Cardiac muscle cell (in vitro differentiated cells and primary cell): ENCODE measurements around the gene WBP1L. TPM values are rescaled to one million over a fixed set of nuclear protein-coding genes. Genes with fewer than 3 reads are reported as not detected.
"Not testable (repeated sequence)": the region's sequence is repeated elsewhere in the genome, so short reads cannot be mapped to it uniquely, and the experiment has no call there.

ENCODE experiments used
- DNase-seq, 2 donors: peaks; one replicate each; pipeline versions ENCODE4 v3.0.0 to v3.0.0-alpha.2; 2010 to 2017; ENCODE audit warnings: low read depth in 1 of 2, low spot score in 1 of 2
- H3K27ac ChIP-seq: fragments of 200-600 bp; sonication (generic); 2 replicates; pipeline ENCODE4 v1.5.1; 2016
- H3K27me3 ChIP-seq: fragments of 200-600 bp; sonication (generic); 2 replicates; pipeline ENCODE4 v1.6.0; 2016; ENCODE audit warnings: control low read depth
- H3K36me3 ChIP-seq: fragments of 200-600 bp; sonication (generic); 2 replicates; pipeline ENCODE4 v1.5.1; 2016; ENCODE audit warnings: control low read depth
- H3K4me1 ChIP-seq: fragments of 200-600 bp; sonication (generic); 2 replicates; pipeline ENCODE4 v1.8.1; 2017; ENCODE audit warnings: low read depth, mild to moderate bottlenecking, mixed run types
- H3K4me3 ChIP-seq: fragments of 200-600 bp; sonication (generic); 2 replicates; pipeline ENCODE4 v1.5.1; 2016; ENCODE audit warnings: mild to moderate bottlenecking
- H3K9me3 ChIP-seq: fragments of 200-600 bp; sonication (generic); 2 replicates; pipeline ENCODE4 v1.5.1; 2017; ENCODE audit warnings: low read depth, mild to moderate bottlenecking, control low read depth
- polyA plus RNA-seq: library from polyadenylated mRNA; unstranded; fragments of >200 nt; fragmentation: Nextera tagmentation; extraction: Ambion mirVana; gene quantifications from 2 replicates; pipeline ENCODE4 v1.2.1, GENCODE V29; 2016
- total RNA-seq: library from RNA; depleted of rRNA; stranded (reverse); fragments of >200 nt; gene quantifications from 2 replicates; pipeline ENCODE4 v1.2.3, GENCODE V29; 2016
- TF ChIP-seq, protein P1 (sequence below): IDR thresholded peaks from 2 replicates; pipeline ENCODE4 v1.5.1; 2012; ENCODE audit warnings: low read depth, mild to moderate bottlenecking, low read length

Gene WBP1L
- total and polyA plus RNA-seq, 2 experiments from 2014 or later = 14.2 to 43.9 TPM

- Histone ChIP-seq H3K36me3 (no peaks in the 10 kb centered on the region), H3K27me3 (no peaks in the 10 kb centered on the region), H3K27ac (peak overlapping the region; percentile 85), H3K4me1 (peaks cover 27% of the 10 kb centered on the region), H3K9me3 (no peaks in the 10 kb centered on the region), H3K4me3 (peak overlapping the region; percentile 77)
- DNase-seq = no peak
- TF ChIP-seq, protein P1, sequence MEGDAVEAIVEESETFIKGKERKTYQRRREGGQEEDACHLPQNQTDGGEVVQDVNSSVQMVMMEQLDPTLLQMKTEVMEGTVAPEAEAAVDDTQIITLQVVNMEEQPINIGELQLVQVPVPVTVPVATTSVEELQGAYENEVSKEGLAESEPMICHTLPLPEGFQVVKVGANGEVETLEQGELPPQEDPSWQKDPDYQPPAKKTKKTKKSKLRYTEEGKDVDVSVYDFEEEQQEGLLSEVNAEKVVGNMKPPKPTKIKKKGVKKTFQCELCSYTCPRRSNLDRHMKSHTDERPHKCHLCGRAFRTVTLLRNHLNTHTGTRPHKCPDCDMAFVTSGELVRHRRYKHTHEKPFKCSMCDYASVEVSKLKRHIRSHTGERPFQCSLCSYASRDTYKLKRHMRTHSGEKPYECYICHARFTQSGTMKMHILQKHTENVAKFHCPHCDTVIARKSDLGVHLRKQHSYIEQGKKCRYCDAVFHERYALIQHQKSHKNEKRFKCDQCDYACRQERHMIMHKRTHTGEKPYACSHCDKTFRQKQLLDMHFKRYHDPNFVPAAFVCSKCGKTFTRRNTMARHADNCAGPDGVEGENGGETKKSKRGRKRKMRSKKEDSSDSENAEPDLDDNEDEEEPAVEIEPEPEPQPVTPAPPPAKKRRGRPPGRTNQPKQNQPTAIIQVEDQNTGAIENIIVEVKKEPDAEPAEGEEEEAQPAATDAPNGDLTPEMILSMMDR = no peak
These were observed 30.8 kb upstream of the WBP1L start for GRCh38 chr10:102712843-102713538.

GRCh38 chr10:102713539-102713813, 30.3 kb upstream of the WBP1L start:
- H3K4me3 ChIP-seq = peak overlapping the region; percentile 77
- H3K9me3 ChIP-seq = no peaks in the 10 kb centered on the region
- no peaks in the 10 kb centered on the region for H3K27me3 ChIP-seq
- peak overlapping the region; percentile 85 for H3K27ac ChIP-seq
- no peak for DNase-seq
- peaks cover 32% of the 10 kb centered on the region for H3K4me1 ChIP-seq
- no peaks in the 10 kb centered on the region for H3K36me3 ChIP-seq
- TF ChIP-seq, protein P1 = no peak

GRCh38 chr10:102713814-102714620, 29.7 kb upstream of the WBP1L start, which contains the start of gene ARL3:
ARL3 (minus strand) TSS chr10:102714397; CDS start chr10:102714275, 122 bp downstream.
- peak; percentile 98 to 99 for DNase-seq
- H3K27ac ChIP-seq = peak within 1 kb of the TSS; percentile 85
- TF ChIP-seq, protein P1 = peak; percentile 40

DNA sequence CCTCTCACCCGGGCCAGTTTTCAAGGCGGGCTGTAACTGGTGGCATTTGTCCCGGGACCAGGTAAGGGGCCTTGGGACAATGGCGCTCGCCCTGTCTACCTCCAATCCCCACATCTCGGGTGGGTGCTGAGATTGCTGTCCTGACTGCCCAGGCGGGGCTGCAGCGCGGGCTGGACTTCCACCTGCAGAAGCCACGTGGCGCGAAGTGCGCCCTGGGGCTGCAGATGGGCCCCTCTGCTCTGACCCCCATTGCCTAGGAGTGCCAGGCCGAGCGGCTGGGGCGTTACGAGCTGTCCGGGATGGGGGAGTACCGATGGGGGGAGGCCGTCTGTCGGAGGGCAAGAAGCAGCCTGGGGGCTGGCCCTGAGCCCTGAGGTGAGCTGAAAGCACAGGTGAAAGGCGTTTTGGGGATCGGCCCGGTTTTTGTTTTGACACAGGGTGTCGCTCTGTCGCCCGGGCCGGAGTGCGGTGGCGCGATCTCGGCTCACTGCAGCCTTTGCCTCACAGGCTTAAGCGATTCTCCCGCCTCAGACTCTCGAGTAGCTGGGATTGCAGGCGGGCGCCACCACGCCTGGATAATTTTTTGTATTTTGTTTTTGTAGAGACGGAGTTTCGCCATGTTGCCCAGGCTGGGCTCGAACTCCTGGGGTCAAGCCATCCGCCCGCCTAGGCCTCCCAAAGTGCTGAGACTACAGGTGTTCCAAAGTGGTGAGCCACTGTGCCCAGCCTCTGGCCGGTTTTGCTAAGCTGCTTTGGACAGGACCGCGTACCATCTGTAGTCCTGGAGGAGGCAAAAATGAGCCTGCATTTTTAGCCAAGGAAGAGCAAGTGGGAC, 28.9 kb upstream of the WBP1L start, which contains the start of gene SFXN2:
Gene SFXN2, plus strand, starts transcription at position 16 of the 835 bp plus-strand sequence. CDS start 12,001 bp downstream, outside the sequence.
- DNase-seq = no peak
- Histone ChIP-seq H3K27ac (peak within 1 kb of the TSS; percentile 85), H3K9me3 (no peaks in the 10 kb centered on the region), H3K36me3 (no peaks in the 10 kb centered on the region), H3K4me3 (peak within 1 kb of the TSS; percentile 77), H3K4me1 (peaks cover 35% of the 10 kb centered on the region), H3K27me3 (no peaks in the 10 kb centered on the region)
- TF ChIP-seq, protein P1 = no peak

More at GRCh38 chr10:102713814-102714620, 29.7 kb upstream of the WBP1L start, which contains the start of gene ARL3:
- peaks cover 35% of the 10 kb centered on the region for H3K4me1 ChIP-seq
- H3K36me3 ChIP-seq = no peaks in the 10 kb centered on the region
- no peaks in the 10 kb centered on the region for H3K27me3 ChIP-seq
- H3K9me3 ChIP-seq = no peaks in the 10 kb centered on the region
- H3K4me3 ChIP-seq = peak within 1 kb of the TSS; percentile 77

GRCh38 chr10:102715880-102716279, 27.9 kb upstream of the WBP1L start:
- no peaks in the 10 kb centered on the region for H3K9me3 ChIP-seq
- TF ChIP-seq, protein P1 = no peak
- H3K4me3 ChIP-seq = no peak overlapping the region
- no peak overlapping the region for H3K27ac ChIP-seq
- no peak for DNase-seq
- peaks cover 25% of the 10 kb centered on the region for H3K4me1 ChIP-seq
- H3K27me3 ChIP-seq = no peaks in the 10 kb centered on the region
- H3K36me3 ChIP-seq = no peaks in the 10 kb centered on the region

- not testable (repeated sequence) for H3K4me3 ChIP-seq, DNase-seq, H3K36me3 ChIP-seq, H3K27me3 ChIP-seq, H3K9me3 ChIP-seq
- Histone ChIP-seq H3K27ac (peak overlapping the region; percentile 95), H3K4me1 (peaks cover 24% of the 10 kb centered on the region)
These were observed 26.7 kb upstream of the WBP1L start for GRCh38 chr10:102716900-102717565.
